Transverse colon (tissue), 4 donors: ENCODE data around the gene GLUL. TPM values are rescaled to one million over a fixed set of nuclear protein-coding genes. Genes with fewer than 3 reads are reported as not detected.

Experiments used
- DNase-seq: peaks from one replicate; pipeline ENCODE4 v3.0.0-alpha.2; 2019
- H3K27ac ChIP-seq, 4 donors: fragments of 200-600 bp; sonication (generic); 2 replicates each; pipeline ENCODE4 v1.5.1; 2016 to 2018; ENCODE audit warnings: inconsistent platforms in 4 of 4
- H3K27me3 ChIP-seq: fragments of 200-600 bp; sonication (generic); 2 replicates; pipeline ENCODE4 v1.5.1; 2017; ENCODE audit warnings: inconsistent platforms
- H3K36me3 ChIP-seq, 4 donors: fragments of 200-600 bp; sonication (generic); 2 replicates each; pipeline ENCODE4 v1.5.1; 2017 to 2019; ENCODE audit warnings: inconsistent platforms in 4 of 4
- H3K4me1 ChIP-seq, 4 donors: fragments of 200-600 bp; sonication (generic); 2 replicates each; pipeline ENCODE4 v1.5.1; 2017 to 2020; ENCODE audit warnings: inconsistent platforms in 4 of 4
- H3K4me3 ChIP-seq, 4 donors: fragments of 200-600 bp; sonication (generic); 1 replicate in 1 of 4; 2 replicates in 3 of 4; pipeline versions ENCODE4 v1.5.1 to v1.6.1; 2017 to 2019; ENCODE audit warnings: inconsistent platforms in 4 of 4
- H3K9me3 ChIP-seq, 2 donors: fragments of 200-600 bp; sonication (generic); 2 replicates each; pipeline ENCODE4 v1.5.1; 2017 to 2019; ENCODE audit warnings: inconsistent platforms in 2 of 2
- EP300 ChIP-seq: sonication (generic); formaldehyde crosslinking; IDR thresholded peaks from one replicate; pipeline ENCODE4 v1.6.1; 2017; ENCODE audit warnings: antibody characterized with exemption, low read depth
- POLR2A ChIP-seq: fragments of 450-650 bp; IDR thresholded peaks from one replicate; pipeline ENCODE4 v1.6.1; 2016; ENCODE audit warnings: antibody characterized with exemption, mild to moderate bottlenecking, moderate library complexity
- POLR2AphosphoS5 ChIP-seq, 3 donors: sonication (generic); formaldehyde crosslinking; IDR thresholded peaks; one replicate each; pipeline ENCODE4 v1.6.1; 2016; ENCODE audit warnings: antibody characterized with exemption in 3 of 3
- WGBS, 2 donors: methylation state at CpG; one replicate each; pipeline ENCODE4 v1.1.5; 2018; ENCODE audit warnings: low coverage in 1 of 2; 5-methylcytosine and 5-hydroxymethylcytosine counted together
- in situ Hi-C, 4 donors: fragments of 200-750 bp; cut with MboI; loops; one replicate each; pipeline versions ENCODE4 v1.15.0 to v1.15.1; 2017; ENCODE audit warnings: low sequenced_read_pairs in 3 of 4, low pct_ligation_motif_present in 1 of 4, low pct_unique_long_range_greater_than_20kb in 1 of 4
- intact Hi-C: fragments of 100-400 bp; cut with DNase I; formaldehyde crosslinking; loops from one replicate; pipeline ENCODE4 v1.15.1; 2023; ENCODE audit warnings: low total_unique reads
- total RNA-seq, 4 donors: library from RNA; depleted of rRNA; stranded (reverse); fragments of >200 nt; gene quantifications; one replicate each; pipeline ENCODE4 v1.1.0, GENCODE V29; 2016
- TF ChIP-seq, protein P1 (sequence below), 5 experiments: fragments of 200-600 bp in 3 of 5; fragments of 450-650 bp in 2 of 5; sonication (generic) in 3 of 5; IDR thresholded peaks; 1 replicate in 2 of 5; 2 replicates in 3 of 5; pipeline ENCODE4 v1.5.1; 2016 to 2017; ENCODE audit warnings: antibody characterized with exemption in 5 of 5, inconsistent platforms in 3 of 5, mild to moderate bottlenecking in 2 of 5, moderate library complexity in 1 of 5

GLUL gene
- total RNA-seq, 4 donors from 2014 or later, result 312 to 1,104 (median 985) TPM

DNA sequence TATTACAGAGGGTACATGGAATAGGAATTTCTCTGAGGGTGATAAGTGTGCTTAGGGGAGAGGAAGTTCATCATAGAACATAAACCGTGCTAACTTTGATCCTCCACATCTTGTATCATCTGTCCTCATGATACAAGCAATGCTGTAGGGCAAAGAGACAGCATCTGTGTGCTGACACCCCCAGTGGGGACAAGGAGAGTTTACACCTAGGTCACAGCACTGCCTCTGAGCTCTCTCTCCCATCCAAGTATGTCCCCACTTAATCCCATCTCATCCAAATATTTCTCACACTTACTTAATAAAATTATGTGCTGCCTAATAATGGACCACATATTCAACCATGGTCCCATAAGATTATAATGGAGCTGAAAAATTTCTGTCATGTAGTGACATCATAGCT is 13.2 kb upstream of the GLUL start:
- no peak overlapping the region for H3K4me3 ChIP-seq
- H3K4me1 ChIP-seq, result peaks cover 0 to 18% (median 5%) of the 10 kb centered on the region in 4 donors
- in situ Hi-C loops (loop anchor here in 2 of 4 donors (5.0 to 10.0 kb wide), 2 partner anchors 317 to 320 kb away; no protein-coding TSS in a partner anchor), intact Hi-C loops (no loop called here)
- WGBS, 2 donors, result 68% methylated on average over 1 of the region's 1 CpG; no CpG with 5 or more reads in 1 of the 2 donors
- no peaks in the 10 kb centered on the region for H3K36me3 ChIP-seq
- no peak overlapping the region for H3K27ac ChIP-seq
- TF ChIP-seq POLR2A (no peak), EP300 (no peak), POLR2AphosphoS5 (IDR thresholded peaks at IDR 0.05) (no peak)
- TF ChIP-seq, protein P1, sequence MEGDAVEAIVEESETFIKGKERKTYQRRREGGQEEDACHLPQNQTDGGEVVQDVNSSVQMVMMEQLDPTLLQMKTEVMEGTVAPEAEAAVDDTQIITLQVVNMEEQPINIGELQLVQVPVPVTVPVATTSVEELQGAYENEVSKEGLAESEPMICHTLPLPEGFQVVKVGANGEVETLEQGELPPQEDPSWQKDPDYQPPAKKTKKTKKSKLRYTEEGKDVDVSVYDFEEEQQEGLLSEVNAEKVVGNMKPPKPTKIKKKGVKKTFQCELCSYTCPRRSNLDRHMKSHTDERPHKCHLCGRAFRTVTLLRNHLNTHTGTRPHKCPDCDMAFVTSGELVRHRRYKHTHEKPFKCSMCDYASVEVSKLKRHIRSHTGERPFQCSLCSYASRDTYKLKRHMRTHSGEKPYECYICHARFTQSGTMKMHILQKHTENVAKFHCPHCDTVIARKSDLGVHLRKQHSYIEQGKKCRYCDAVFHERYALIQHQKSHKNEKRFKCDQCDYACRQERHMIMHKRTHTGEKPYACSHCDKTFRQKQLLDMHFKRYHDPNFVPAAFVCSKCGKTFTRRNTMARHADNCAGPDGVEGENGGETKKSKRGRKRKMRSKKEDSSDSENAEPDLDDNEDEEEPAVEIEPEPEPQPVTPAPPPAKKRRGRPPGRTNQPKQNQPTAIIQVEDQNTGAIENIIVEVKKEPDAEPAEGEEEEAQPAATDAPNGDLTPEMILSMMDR (IDR thresholded peaks at IDR 0.05), result no peak
- no peaks in the 10 kb centered on the region for H3K27me3 ChIP-seq
- no peak for DNase-seq
- H3K9me3 ChIP-seq, result peaks cover 0 to 4% of the 10 kb centered on the region in 2 donors

DNA sequence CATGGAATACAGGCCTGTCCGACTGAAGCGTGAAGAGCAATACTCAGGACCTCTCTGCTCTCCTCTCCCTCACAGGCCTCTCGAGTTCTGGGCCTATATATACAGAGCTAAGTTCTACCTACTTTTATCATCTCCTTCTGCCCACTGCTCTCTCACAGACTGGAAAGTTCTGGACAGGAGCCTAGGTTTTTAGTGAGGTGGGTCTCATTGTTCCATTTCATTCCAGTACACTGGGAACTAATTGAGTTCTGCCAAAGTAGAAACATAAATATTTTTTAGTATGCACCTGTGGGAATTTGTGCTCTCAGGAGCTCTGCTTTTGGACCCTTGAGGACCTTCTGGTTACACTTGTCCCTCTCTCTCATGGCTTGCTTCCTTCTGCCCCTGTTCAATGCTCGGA is 9.0 kb upstream of the GLUL start, which contains the start of gene TEDDM1:
TSS of gene TEDDM1 (minus strand) at position 101 of the 400 bp plus-strand sequence. CDS start 182 bp downstream, outside the sequence.
- TF ChIP-seq EP300, result no peak
- no peak for TF ChIP-seq POLR2AphosphoS5 (IDR thresholded peaks at IDR 0.05)
- no peak for TF ChIP-seq POLR2A
- TF ChIP-seq, protein P1 (IDR thresholded peaks at IDR 0.05), result no peak
- Histone ChIP-seq H3K4me3 (no peak within 1 kb of the TSS), H3K9me3 (no peaks in the 10 kb centered on the region), H3K27ac (no peak within 1 kb of the TSS), H3K27me3 (no peaks in the 10 kb centered on the region), H3K36me3 (no peaks in the 10 kb centered on the region), H3K4me1 (peaks cover 4 to 23% (median 10%) of the 10 kb centered on the region in 4 donors)
- WGBS, 2 donors, result 79 to 94% methylated on average over 3 to 4 of the region's 4 CpGs
- intact Hi-C loops (no loop called here), in situ Hi-C loops (loop anchor here in 2 of 4 donors (5.0 to 10.0 kb wide), 2 partner anchors 313 to 316 kb away; no protein-coding TSS in a partner anchor)
- DNase-seq, result no peak

GRCh38 chr1:182397653-182398393 is 6.2 kb upstream of the GLUL start:
- whole genome bisulfite sequencing, 2 donors, result 68 to 87% methylated on average over 6 to 8 of the region's 8 CpGs
- Histone ChIP-seq H3K36me3 (no peaks in the 10 kb centered on the region), H3K27ac (peak overlapping the region in 1 of 4 donors; percentile 7), H3K4me3 (no peak overlapping the region), H3K27me3 (no peaks in the 10 kb centered on the region), H3K4me1 (peaks cover 4 to 28% (median 10%) of the 10 kb centered on the region in 4 donors), H3K9me3 (no peaks in the 10 kb centered on the region)
- no peak for DNase-seq
- no peak for TF ChIP-seq POLR2AphosphoS5 (IDR thresholded peaks at IDR 0.05)
- no peak for TF ChIP-seq POLR2A
- in situ Hi-C loops, result loop anchor here (5.0 to 10.0 kb wide), 4 partner anchors 251 to 316 kb away; no protein-coding TSS in a partner anchor
- intact Hi-C loops, result loop anchor here (2.0 kb wide), 2 partner anchors 255 to 313 kb away; no protein-coding TSS in a partner anchor

GRCh38 chr1:182395906-182396305 is 4.3 kb upstream of the GLUL start:
- Histone ChIP-seq H3K27ac (no peak overlapping the region), H3K9me3 (no peaks in the 10 kb centered on the region), H3K4me3 (no peak overlapping the region), H3K4me1 (peaks cover 4 to 34% (median 15%) of the 10 kb centered on the region in 4 donors), H3K36me3 (no peaks in the 10 kb centered on the region), H3K27me3 (no peaks in the 10 kb centered on the region)
- WGBS, 2 donors, result 71 to 73% methylated on average over 3 of the region's 3 CpGs
- DNase-seq, result no peak
- TF ChIP-seq POLR2A (no peak), POLR2AphosphoS5 (IDR thresholded peaks at IDR 0.05) (no peak)
- in situ Hi-C loops (loop anchor here (5.0 to 10.0 kb wide), 4 partner anchors 249 to 314 kb away; no protein-coding TSS in a partner anchor), intact Hi-C loops (loop anchor here (2.0 kb wide), 2 partner anchors 253 to 311 kb away; no protein-coding TSS in a partner anchor)
